GM23338 (cell line): Measurements from ENCODE around the gene SUSD1. TPM values are rescaled to one million over a fixed set of nuclear protein-coding genes. Genes with fewer than 3 reads are reported as not detected.

Experiments
- ATAC-seq: fragments of 200-7000 bp; cut with Tn5 transposase; 3 replicates; pipeline ENCODE4 v1.9.1; 2020
- DNase-seq: peaks from one replicate; pipeline ENCODE4 v3.0.0-alpha.2; 2015; ENCODE audit warnings: low spot score
- H2AFZ ChIP-seq: fragments of 200-600 bp; sonication (generic); 2 replicates; pipeline ENCODE4 v1.8.0; 2016; ENCODE audit warnings: antibody characterized with exemption, mild to moderate bottlenecking, moderate library complexity
- H3F3A ChIP-seq: fragments of 200-600 bp; sonication (generic); replicated peaks from 2 replicates; pipeline ENCODE4 v1.8.0; 2017; ENCODE audit warnings: antibody characterized with exemption, mixed run types, low read depth
- H3K27ac ChIP-seq: fragments of 200-600 bp; sonication (generic); 2 replicates; pipeline ENCODE4 v1.6.1; 2016; ENCODE audit warnings: low read depth
- H3K27me3 ChIP-seq: fragments of 200-600 bp; sonication (generic); 2 replicates; pipeline ENCODE4 v1.8.0; 2016; ENCODE audit warnings: mild to moderate bottlenecking, mixed run types, moderate library complexity; ENCODE audit not compliant: insufficient read depth
- H3K36me3 ChIP-seq: fragments of 200-600 bp; sonication (generic); 2 replicates; pipeline ENCODE4 v1.8.0; 2016; ENCODE audit warnings: mild to moderate bottlenecking; ENCODE audit not compliant: insufficient read depth
- H3K4me1 ChIP-seq: fragments of 200-600 bp; sonication (generic); 2 replicates; pipeline ENCODE4 v1.8.0; 2016; ENCODE audit warnings: mild to moderate bottlenecking, moderate library complexity; ENCODE audit not compliant: insufficient read depth
- H3K4me2 ChIP-seq: fragments of 200-600 bp; sonication (generic); 2 replicates; pipeline ENCODE4 v1.7.1; 2017; ENCODE audit warnings: mixed run types
- H3K4me3 ChIP-seq: fragments of 200-600 bp; sonication (generic); 2 replicates; pipeline ENCODE4 v1.6.1; 2016; ENCODE audit warnings: mixed run types
- H3K79me2 ChIP-seq: fragments of 200-600 bp; sonication (generic); replicated peaks from 2 replicates; pipeline ENCODE4 v1.8.0; 2017; ENCODE audit warnings: mild to moderate bottlenecking; ENCODE audit not compliant: insufficient read depth
- H3K9me2 ChIP-seq: fragments of 200-600 bp; sonication (generic); 2 replicates; pipeline ENCODE4 v1.8.0; 2017; ENCODE audit not compliant: insufficient read depth
- H4K20me1 ChIP-seq: fragments of 200-600 bp; sonication (generic); replicated peaks from 2 replicates; pipeline ENCODE4 v1.8.0; 2017; ENCODE audit warnings: mild to moderate bottlenecking; ENCODE audit not compliant: insufficient read depth
- H3K27ac Mint-ChIP-seq: 2 replicates; pipeline ENCODE4 v1.8.0; 2020; ENCODE audit warnings: inconsistent platforms, mild to moderate bottlenecking, moderate library complexity, mixed read lengths
- H3K27me3 Mint-ChIP-seq: 3 replicates; pipeline ENCODE4 v1.8.0; 2022; ENCODE audit warnings: low read depth, mild to moderate bottlenecking, moderate library complexity, mixed read lengths, inconsistent platforms; ENCODE audit not compliant: insufficient read depth, poor library complexity
- H3K36me3 Mint-ChIP-seq: 3 replicates; pipeline ENCODE4 v1.8.0; 2021; ENCODE audit warnings: low read depth, mild to moderate bottlenecking, inconsistent platforms, moderate library complexity, mixed read lengths
- H3K4me1 Mint-ChIP-seq: 3 replicates; pipeline ENCODE4 v1.8.0; 2020; ENCODE audit warnings: mild to moderate bottlenecking, inconsistent platforms, mixed read lengths
- H3K4me3 Mint-ChIP-seq: 3 replicates; pipeline ENCODE4 v1.8.0; 2021; ENCODE audit warnings: moderate library complexity, mild to moderate bottlenecking, inconsistent platforms, mixed read lengths
- H3K9me3 Mint-ChIP-seq: 3 replicates; pipeline ENCODE4 v1.8.0; 2020; ENCODE audit warnings: moderate library complexity, mild to moderate bottlenecking, inconsistent platforms, mixed read lengths
- CTCF ChIP-seq, 2 experiments: fragments of 200-600 bp in 1 of 2; sonication (generic) in 1 of 2; conservative IDR thresholded peaks; 2 replicates each; pipeline versions ENCODE4 v1.5.1 to v1.6.1; 2016 to 2017; ENCODE audit warnings: antibody characterized with exemption in 2 of 2, low read depth in 2 of 2, mild to moderate bottlenecking in 2 of 2, moderate library complexity in 1 of 2
- ETS1 ChIP-seq: IDR thresholded peaks from 2 replicates; pipeline ENCODE4 v1.6.1; 2016; ENCODE audit warnings: antibody characterized with exemption
- EZH2 ChIP-seq: fragments of 200-600 bp; sonication (generic); IDR thresholded peaks from one replicate; pipeline ENCODE4 v1.8.0; 2017; ENCODE audit warnings: antibody characterized with exemption, mild to moderate bottlenecking, low read depth; ENCODE audit not compliant: unreplicated experiment
- EZH2phosphoT487 ChIP-seq: fragments of 200-600 bp; sonication (generic); IDR thresholded peaks from one replicate; pipeline ENCODE4 v1.8.1; 2018; ENCODE audit warnings: antibody characterized with exemption; ENCODE audit not compliant: unreplicated experiment
- STAT1 ChIP-seq: IDR thresholded peaks from one replicate; pipeline ENCODE4 v1.6.1; 2016; ENCODE audit warnings: antibody characterized with exemption; ENCODE audit not compliant: unreplicated experiment
- ZNF114 ChIP-seq: fragments of 250-450 bp; sonication (Bioruptor Pico); IDR thresholded peaks from 2 replicates; pipeline ENCODE4 v1.5.0; 2020; ENCODE audit warnings: mild to moderate bottlenecking, moderate library complexity
- ZNF462 ChIP-seq: fragments of 250-450 bp; sonication (Bioruptor Pico); IDR thresholded peaks from 2 replicates; pipeline ENCODE4 v1.5.0; 2020; ENCODE audit warnings: mild to moderate bottlenecking, moderate library complexity
- polyA plus RNA-seq: library from polyadenylated mRNA; unstranded; fragments of >200 nt; fragmentation: Nextera tagmentation; extraction: Ambion mirVana; gene quantifications from 2 replicates; pipeline ENCODE4 v1.2.1, GENCODE V29; 2016
- total RNA-seq: library from RNA; depleted of rRNA; stranded (reverse); fragments of >200 nt; shearing (Covaris generic); gene quantifications from 2 replicates; pipeline ENCODE4 v1.2.3, GENCODE V29; 2014

SUSD1 gene
- total and polyA plus RNA-seq, 2 experiments from 2014 or later = 1.2 to 6.4 TPM

- TF ChIP-seq ZNF462 (CRISPR knock-in tag) (no peak), CTCF (conservative IDR thresholded peaks at IDR 0.05; ENCODE audit: low read depth in 2 of 2) (no peak), EZH2phosphoT487 (no peak)
Measured at GRCh38 chr9:112111461-112111860, 63.6 kb downstream of the SUSD1 start (continued).

GRCh38 chr9:112110777-112111113 lies 64.4 kb downstream of the SUSD1 start:
- ATAC-seq = no peak
- H3K27ac Mint-ChIP-seq = no peak overlapping the region
- no peak for TF ChIP-seq ZNF462 (CRISPR knock-in tag)
- TF ChIP-seq STAT1 = no peak
- TF ChIP-seq ETS1 = no peak
- no peak for TF ChIP-seq EZH2
- no peak for TF ChIP-seq ZNF114

More at GRCh38 chr9:112110777-112111113, 64.4 kb downstream of the SUSD1 start:
- Histone ChIP-seq H2AFZ (no peak overlapping the region), H3K27me3 (no peaks in the 10 kb centered on the region), H3K4me3 (no peak overlapping the region), H3K79me2 (no peaks in the 10 kb centered on the region), H4K20me1 (no peaks in the 10 kb centered on the region), H3K36me3 (no peaks in the 10 kb centered on the region), H3K4me2 (no peak overlapping the region), H3K9me2 (no peaks in the 10 kb centered on the region), H3F3A (no peaks in the 10 kb centered on the region), H3K4me1 (no peaks in the 10 kb centered on the region), H3K27ac (no peak overlapping the region)
- no peak for DNase-seq
- peaks cover 11% of the 10 kb centered on the region for H3K27me3 Mint-ChIP-seq
- H3K4me3 Mint-ChIP-seq = no peak overlapping the region
- no peaks in the 10 kb centered on the region for H3K36me3 Mint-ChIP-seq
- peaks cover 5% of the 10 kb centered on the region; the same call in 1 of the 3 replicates for H3K4me1 Mint-ChIP-seq
- no peaks in the 10 kb centered on the region; the same call in 2 of the 3 replicates for H3K9me3 Mint-ChIP-seq
